Mucosa of stomach (tissue), 1 donor: ENCODE data around the gene CABS1.

ENCODE experiments used
- H3K27me3 ChIP-seq: one replicate; pipeline ENCODE4 v1.7.0; 2013; ENCODE audit warnings: mild to moderate bottlenecking, low read length; ENCODE audit not compliant: control insufficient read depth, insufficient read depth
- H3K36me3 ChIP-seq: one replicate; pipeline ENCODE4 v1.7.0; 2013; ENCODE audit warnings: low read length; ENCODE audit not compliant: control insufficient read depth, insufficient read depth
- H3K4me1 ChIP-seq: one replicate; pipeline ENCODE4 v1.7.0; 2013; ENCODE audit warnings: mild to moderate bottlenecking, low read length; ENCODE audit not compliant: control insufficient read depth, insufficient read depth
- H3K4me3 ChIP-seq: one replicate; pipeline ENCODE4 v1.7.0; 2013; ENCODE audit warnings: low read length
- H3K9ac ChIP-seq: one replicate; pipeline ENCODE4 v1.7.0; 2013; ENCODE audit warnings: mild to moderate bottlenecking, low read length, moderate library complexity
- H3K9me3 ChIP-seq: one replicate; pipeline ENCODE4 v1.7.0; 2013; ENCODE audit warnings: mild to moderate bottlenecking, low read length, moderate library complexity; ENCODE audit not compliant: control insufficient read depth
- donor health status: Pancreatic carcinoma.

The CABS1 gene

GRCh38 chr4:70336043-70336442 lies 1.3 kb downstream of the CABS1 start:
- H3K9me3 ChIP-seq, result no peaks in the 10 kb centered on the region
- H3K9ac ChIP-seq, result no peak overlapping the region
- H3K36me3 ChIP-seq, result no peaks in the 10 kb centered on the region
- H3K27me3 ChIP-seq, result no peaks in the 10 kb centered on the region
- H3K4me3 ChIP-seq, result no peak overlapping the region
- H3K4me1 ChIP-seq, result no peaks in the 10 kb centered on the region

GRCh38 chr4:70337886-70338420 lies 3.2 kb downstream of the CABS1 start:
- Histone ChIP-seq H3K9ac (no peak overlapping the region), H3K4me3 (no peak overlapping the region), H3K4me1 (no peaks in the 10 kb centered on the region), H3K9me3 (no peaks in the 10 kb centered on the region), H3K36me3 (no peaks in the 10 kb centered on the region), H3K27me3 (no peaks in the 10 kb centered on the region)

GRCh38 chr4:70356185-70356584 lies 21.4 kb downstream of the CABS1 start:
- Histone ChIP-seq H3K9ac (no peak overlapping the region), H3K9me3 (no peaks in the 10 kb centered on the region), H3K4me3 (no peak overlapping the region), H3K27me3 (no peaks in the 10 kb centered on the region), H3K36me3 (no peaks in the 10 kb centered on the region), H3K4me1 (no peaks in the 10 kb centered on the region)

- Histone ChIP-seq H3K9ac (no peak overlapping the region), H3K36me3 (no peaks in the 10 kb centered on the region), H3K9me3 (no peaks in the 10 kb centered on the region), H3K4me1 (no peaks in the 10 kb centered on the region), H3K4me3 (no peak overlapping the region), H3K27me3 (no peaks in the 10 kb centered on the region)
Observed at GRCh38 chr4:70359115-70359661, 24.4 kb downstream of the CABS1 start.

GRCh38 chr4:70360460-70360859 lies 25.7 kb downstream of the CABS1 start, which contains the start of gene SMR3A:
SMR3A (plus strand) TSS chr4:70360760; CDS start chr4:70362116, 1,356 bp downstream.
- no peak within 1 kb of the TSS for H3K9ac ChIP-seq
- no peaks in the 10 kb centered on the region for H3K36me3 ChIP-seq
- H3K27me3 ChIP-seq, result no peaks in the 10 kb centered on the region
- no peaks in the 10 kb centered on the region for H3K9me3 ChIP-seq
- no peak within 1 kb of the TSS for H3K4me3 ChIP-seq
- no peaks in the 10 kb centered on the region for H3K4me1 ChIP-seq

GRCh38 chr4:70364002-70364401 lies 29.2 kb downstream of the CABS1 start:
- Histone ChIP-seq H3K9ac (no peak overlapping the region), H3K27me3 (no peaks in the 10 kb centered on the region), H3K9me3 (no peaks in the 10 kb centered on the region), H3K36me3 (no peaks in the 10 kb centered on the region), H3K4me1 (no peaks in the 10 kb centered on the region), H3K4me3 (no peak overlapping the region)

- Histone ChIP-seq H3K9ac (no peak overlapping the region), H3K4me1 (no peaks in the 10 kb centered on the region), H3K9me3 (no peaks in the 10 kb centered on the region), H3K4me3 (no peak overlapping the region), H3K27me3 (no peaks in the 10 kb centered on the region), H3K36me3 (no peaks in the 10 kb centered on the region)
Observed at GRCh38 chr4:70365479-70365878, 30.7 kb downstream of the CABS1 start.

GRCh38 chr4:70367813-70368212 lies 33.0 kb downstream of the CABS1 start:
- Histone ChIP-seq H3K36me3 (no peaks in the 10 kb centered on the region), H3K9me3 (no peaks in the 10 kb centered on the region), H3K27me3 (no peaks in the 10 kb centered on the region), H3K4me1 (no peaks in the 10 kb centered on the region), H3K9ac (no peak overlapping the region), H3K4me3 (no peak overlapping the region)

GRCh38 chr4:70371987-70372386 lies 37.2 kb downstream of the CABS1 start:
- no peak overlapping the region for H3K9ac ChIP-seq
- H3K9me3 ChIP-seq, result no peaks in the 10 kb centered on the region
- no peaks in the 10 kb centered on the region for H3K36me3 ChIP-seq
- H3K4me1 ChIP-seq, result no peaks in the 10 kb centered on the region
- no peak overlapping the region for H3K4me3 ChIP-seq
- no peaks in the 10 kb centered on the region for H3K27me3 ChIP-seq

GRCh38 chr4:70372760-70373159 lies 38.0 kb downstream of the CABS1 start:
- no peaks in the 10 kb centered on the region for H3K9me3 ChIP-seq
- H3K4me1 ChIP-seq, result no peaks in the 10 kb centered on the region
- no peak overlapping the region for H3K4me3 ChIP-seq
- H3K27me3 ChIP-seq, result no peaks in the 10 kb centered on the region
- no peaks in the 10 kb centered on the region for H3K36me3 ChIP-seq
- no peak overlapping the region for H3K9ac ChIP-seq

- H3K36me3 ChIP-seq, result no peaks in the 10 kb centered on the region
- H3K9ac ChIP-seq, result no peak overlapping the region
- H3K9me3 ChIP-seq, result no peaks in the 10 kb centered on the region
- H3K4me3 ChIP-seq, result no peak overlapping the region
- no peaks in the 10 kb centered on the region for H3K27me3 ChIP-seq
- H3K4me1 ChIP-seq, result no peaks in the 10 kb centered on the region
Observed at GRCh38 chr4:70380578-70380977, 45.8 kb downstream of the CABS1 start.

GRCh38 chr4:70382691-70383181 lies 48.0 kb downstream of the CABS1 start, which contains the start of gene SMR3B:
SMR3B (plus strand) TSS chr4:70383131; CDS start chr4:70384511, 1,380 bp downstream.
- Histone ChIP-seq H3K36me3 (no peaks in the 10 kb centered on the region), H3K27me3 (no peaks in the 10 kb centered on the region)

More at GRCh38 chr4:70382691-70383181, 48.0 kb downstream of the CABS1 start, which contains the start of gene SMR3B:
- H3K9ac ChIP-seq, result no peak within 1 kb of the TSS
- H3K4me1 ChIP-seq, result no peaks in the 10 kb centered on the region
- no peak within 1 kb of the TSS for H3K4me3 ChIP-seq
- H3K9me3 ChIP-seq, result no peaks in the 10 kb centered on the region
